MCF 10A (cell line): Measurements from ENCODE around the gene NAT8L. TPM values are rescaled to one million over a fixed set of nuclear protein-coding genes. Genes with fewer than 3 reads are reported as not detected.
A peak's percentile ranks its signal among the peaks of the same experiment; 100 is the strongest.

Experiments
- BruUV-seq: library from RNA; stranded (reverse); fragments of 400-500 nt; replicated peaks from 2 replicates; lab custom pipeline; 2021; lab: Mats Ljungman, UMichigan
- CTCF ChIA-PET: fragments of 300-600 bp; sonication (Branson Sonifier 250); formaldehyde crosslinking; extraction: SDS; loops from one replicate; lab custom pipeline; 2021; ENCODE audit warnings: antibody characterized with exemption, inconsistent platforms; lab: Yijun Ruan, JAX
- POLR2A ChIA-PET: fragments of 300-600, 350-650 bp; sonication (Branson Sonifier 250); formaldehyde crosslinking; extraction: SDS; loops from one replicate; lab custom pipeline; 2020; ENCODE audit warnings: antibody characterized with exemption, inconsistent platforms; lab: Yijun Ruan, JAX
- DNase-seq: peaks from one replicate; pipeline ENCODE4 v3.0.0-alpha.2; 2018; ENCODE audit not compliant: unreplicated experiment
- H3K27ac Mint-ChIP-seq: one replicate; pipeline ENCODE4 v1.8.0; 2022; ENCODE audit warnings: mild to moderate bottlenecking, low read depth, mixed read lengths; ENCODE audit not compliant: unreplicated experiment
- H3K27me3 Mint-ChIP-seq: one replicate; pipeline ENCODE4 v1.8.0; 2022; ENCODE audit warnings: mixed read lengths; ENCODE audit not compliant: insufficient read depth, unreplicated experiment
- H3K36me3 Mint-ChIP-seq: one replicate; pipeline ENCODE4 v1.8.0; 2022; ENCODE audit warnings: mild to moderate bottlenecking, moderate library complexity, mixed read lengths; ENCODE audit not compliant: insufficient read depth, unreplicated experiment
- H3K4me1 Mint-ChIP-seq: one replicate; pipeline ENCODE4 v1.8.0; 2022; ENCODE audit warnings: mixed read lengths; ENCODE audit not compliant: insufficient read depth, unreplicated experiment
- H3K4me3 Mint-ChIP-seq: one replicate; pipeline ENCODE4 v1.8.0; 2022; ENCODE audit warnings: mild to moderate bottlenecking, moderate library complexity, mixed read lengths; ENCODE audit not compliant: unreplicated experiment
- H3K9me3 Mint-ChIP-seq: one replicate; pipeline ENCODE4 v1.8.0; 2022; ENCODE audit warnings: mixed read lengths; ENCODE audit not compliant: unreplicated experiment
- CTCF ChIP-seq: fragments of 200-600 bp; IDR thresholded peaks from one replicate; pipeline ENCODE4 v1.8.0; 2022; ENCODE audit warnings: antibody characterized with exemption, mild to moderate bottlenecking; ENCODE audit not compliant: unreplicated experiment
- intact Hi-C: fragments of 100-400 bp; cut with micrococcal nuclease; formaldehyde crosslinking; loops from 2 replicates; pipeline ENCODE4 v1.14.1; 2022
- total RNA-seq: library from RNA; stranded (reverse); gene quantifications from 2 replicates; pipeline ENCODE4 v1.2.3, GENCODE V29; 2022

Gene NAT8L
- total RNA-seq, 1 experiment from 2014 or later, result 0.79 TPM

- TF ChIP-seq CTCF, result no peak
- intact Hi-C loops, result no loop called here
- Mint-ChIP-seq H3K9me3 (no peaks in the 10 kb centered on the region), H3K27ac (no peak overlapping the region), H3K4me3 (no peak overlapping the region), H3K36me3 (no peaks in the 10 kb centered on the region), H3K27me3 (no peaks in the 10 kb centered on the region), H3K4me1 (peaks cover 13% of the 10 kb centered on the region)
- DNase-seq, result no peak
- no TSS peak for BruUV-seq
- ChIA-PET POLR2A (interaction anchor here (0.5 kb wide), 1 partner anchor 824 kb away, joined by 3 read pairs; no protein-coding TSS in a partner anchor), CTCF (no interaction called here)
Observed at GRCh38 chr4:2043396-2044118, 15.6 kb upstream of the NAT8L start.

GRCh38 chr4:2044119-2044485, 15.0 kb upstream of the NAT8L start:
- H3K27me3 Mint-ChIP-seq, result no peaks in the 10 kb centered on the region
- no TSS peak for BruUV-seq
- peaks cover 13% of the 10 kb centered on the region for H3K4me1 Mint-ChIP-seq
- H3K4me3 Mint-ChIP-seq, result no peak overlapping the region
- no peaks in the 10 kb centered on the region for H3K9me3 Mint-ChIP-seq
- H3K27ac Mint-ChIP-seq, result no peak overlapping the region
- ChIA-PET POLR2A (no interaction called here), CTCF (no interaction called here)
- intact Hi-C loops, result no loop called here
- no peak for TF ChIP-seq CTCF
- no peaks in the 10 kb centered on the region for H3K36me3 Mint-ChIP-seq
- no peak for DNase-seq

GRCh38 chr4:2044542-2045517, 14.3 kb upstream of the NAT8L start:
- CTCF ChIA-PET, result interaction anchor here (0.9 kb wide), 1 partner anchor 260 kb away, joined by 3 read pairs; no protein-coding TSS in a partner anchor
- no peak for TF ChIP-seq CTCF
- intact Hi-C loops, result no loop called here

GRCh38 chr4:2045518-2045951, 13.6 kb upstream of the NAT8L start:
- Mint-ChIP-seq H3K36me3 (no peaks in the 10 kb centered on the region), H3K4me3 (no peak overlapping the region), H3K27ac (no peak overlapping the region), H3K4me1 (peaks cover 13% of the 10 kb centered on the region), H3K27me3 (no peaks in the 10 kb centered on the region), H3K9me3 (no peaks in the 10 kb centered on the region)
- no TSS peak for BruUV-seq
- peak; percentile 56 for DNase-seq
- TF ChIP-seq CTCF, result no peak
- ChIA-PET CTCF (no interaction called here), POLR2A (interaction anchor here (0.6 to 1.6 kb wide), 3 partner anchors 8 to 56 kb away, joined by 3 to 5 read pairs (median 3); no protein-coding TSS in a partner anchor)
- intact Hi-C loops, result no loop called here

More at GRCh38 chr4:2044542-2045517, 14.3 kb upstream of the NAT8L start:
- Mint-ChIP-seq H3K36me3 (no peaks in the 10 kb centered on the region), H3K9me3 (no peaks in the 10 kb centered on the region), H3K4me1 (peaks cover 13% of the 10 kb centered on the region), H3K27me3 (no peaks in the 10 kb centered on the region), H3K27ac (no peak overlapping the region), H3K4me3 (no peak overlapping the region)
- no TSS peak for BruUV-seq
- POLR2A ChIA-PET, result interaction anchor here (0.8 to 1.6 kb wide), 2 partner anchors 9 to 11 kb away, joined by 3 to 5 read pairs; no protein-coding TSS in a partner anchor
- no peak for DNase-seq
